ENCODE data around the gene TIAM2.

Gene TIAM2

GRCh38 chr6:155021680-155022079 lies 26.6 kb downstream of the TIAM2 start:
- Histone ChIP-seq H3K9ac (ENCODE audit: low read length in 5 of 5) (no peak overlapping the region), H3K4me3 (ENCODE audit: low read depth in 1 of 5, low read length in 5 of 5) (no peak overlapping the region), H3K27ac (ENCODE audit: low read depth, low read length) (no peak overlapping the region), H3K27me3 (ENCODE audit: control insufficient read depth in 5 of 5, insufficient read depth in 4 of 5, low read length in 5 of 5) (no peaks in the 10 kb centered on the region), H3K4me1 (ENCODE audit: control insufficient read depth in 5 of 5, insufficient read depth in 5 of 5, low read length in 5 of 5) (peaks cover 0 to 13% (median 0%) of the 10 kb centered on the region in 5 donors), H3K9me3 (ENCODE audit: control insufficient read depth in 5 of 5, low read length in 5 of 5) (no peaks in the 10 kb centered on the region), H3K36me3 (ENCODE audit: control insufficient read depth in 5 of 5, insufficient read depth in 5 of 5, low read length in 5 of 5) (no peaks in the 10 kb centered on the region)

GRCh38 chr6:155022721-155023120 lies 27.6 kb downstream of the TIAM2 start:
- H3K27ac ChIP-seq (ENCODE audit: low read depth, low read length): no peak overlapping the region
- H3K4me3 ChIP-seq (ENCODE audit: low read depth in 1 of 5, low read length in 5 of 5): no peak overlapping the region
- H3K36me3 ChIP-seq (ENCODE audit: control insufficient read depth in 5 of 5, insufficient read depth in 5 of 5, low read length in 5 of 5): no peaks in the 10 kb centered on the region
- H3K9ac ChIP-seq (ENCODE audit: low read length in 5 of 5): no peak overlapping the region
- H3K27me3 ChIP-seq (ENCODE audit: control insufficient read depth in 5 of 5, insufficient read depth in 4 of 5, low read length in 5 of 5): no peaks in the 10 kb centered on the region
- H3K4me1 ChIP-seq (ENCODE audit: control insufficient read depth in 5 of 5, insufficient read depth in 5 of 5, low read length in 5 of 5): peaks cover 0 to 14% (median 0%) of the 10 kb centered on the region in 5 donors
- no peaks in the 10 kb centered on the region for H3K9me3 ChIP-seq (ENCODE audit: control insufficient read depth in 5 of 5, low read length in 5 of 5)

GRCh38 chr6:155023717-155024116 lies 28.6 kb downstream of the TIAM2 start:
- H3K27ac ChIP-seq (ENCODE audit: low read depth, low read length): no peak overlapping the region
- H3K4me1 ChIP-seq (ENCODE audit: control insufficient read depth in 5 of 5, insufficient read depth in 5 of 5, low read length in 5 of 5): peaks cover 0 to 14% (median 0%) of the 10 kb centered on the region in 5 donors
- H3K27me3 ChIP-seq (ENCODE audit: control insufficient read depth in 5 of 5, insufficient read depth in 4 of 5, low read length in 5 of 5): no peaks in the 10 kb centered on the region
- H3K4me3 ChIP-seq (ENCODE audit: low read depth in 1 of 5, low read length in 5 of 5): no peak overlapping the region
- H3K36me3 ChIP-seq (ENCODE audit: control insufficient read depth in 5 of 5, insufficient read depth in 5 of 5, low read length in 5 of 5): no peaks in the 10 kb centered on the region
- no peaks in the 10 kb centered on the region for H3K9me3 ChIP-seq (ENCODE audit: control insufficient read depth in 5 of 5, low read length in 5 of 5)
- H3K9ac ChIP-seq (ENCODE audit: low read length in 5 of 5): no peak overlapping the region

- Histone ChIP-seq H3K9me3 (ENCODE audit: control insufficient read depth in 5 of 5, low read length in 5 of 5) (no peaks in the 10 kb centered on the region), H3K27ac (ENCODE audit: low read depth, low read length) (no peak overlapping the region), H3K4me1 (ENCODE audit: control insufficient read depth in 5 of 5, insufficient read depth in 5 of 5, low read length in 5 of 5) (peaks cover 0 to 14% (median 0%) of the 10 kb centered on the region in 5 donors)
Measured at GRCh38 chr6:155024391-155025027, 29.4 kb downstream of the TIAM2 start.

GRCh38 chr6:155026022-155026705 lies 31.0 kb downstream of the TIAM2 start:
- H3K27ac ChIP-seq (ENCODE audit: low read depth, low read length): no peak overlapping the region
- H3K4me1 ChIP-seq (ENCODE audit: control insufficient read depth in 5 of 5, insufficient read depth in 5 of 5, low read length in 5 of 5): peaks cover 0 to 14% (median 4%) of the 10 kb centered on the region in 5 donors

More at GRCh38 chr6:155024391-155025027, 29.4 kb downstream of the TIAM2 start:
- Histone ChIP-seq H3K27me3 (ENCODE audit: control insufficient read depth in 5 of 5, insufficient read depth in 4 of 5, low read length in 5 of 5) (no peaks in the 10 kb centered on the region), H3K36me3 (ENCODE audit: control insufficient read depth in 5 of 5, insufficient read depth in 5 of 5, low read length in 5 of 5) (no peaks in the 10 kb centered on the region), H3K4me3 (ENCODE audit: low read depth in 1 of 5, low read length in 5 of 5) (no peak overlapping the region), H3K9ac (ENCODE audit: low read length in 5 of 5) (no peak overlapping the region)

GRCh38 chr6:155026706-155027045 lies 31.6 kb downstream of the TIAM2 start:
- Histone ChIP-seq H3K4me3 (ENCODE audit: low read depth in 1 of 5, low read length in 5 of 5) (no peak overlapping the region), H3K27ac (ENCODE audit: low read depth, low read length) (no peak overlapping the region), H3K27me3 (ENCODE audit: control insufficient read depth in 5 of 5, insufficient read depth in 4 of 5, low read length in 5 of 5) (no peaks in the 10 kb centered on the region), H3K36me3 (ENCODE audit: control insufficient read depth in 5 of 5, insufficient read depth in 5 of 5, low read length in 5 of 5) (no peaks in the 10 kb centered on the region), H3K4me1 (ENCODE audit: control insufficient read depth in 5 of 5, insufficient read depth in 5 of 5, low read length in 5 of 5) (peaks cover 0 to 14% (median 4%) of the 10 kb centered on the region in 5 donors), H3K9ac (ENCODE audit: low read length in 5 of 5) (no peak overlapping the region), H3K9me3 (ENCODE audit: control insufficient read depth in 5 of 5, low read length in 5 of 5) (no peaks in the 10 kb centered on the region)

More at GRCh38 chr6:155026022-155026705, 31.0 kb downstream of the TIAM2 start:
- Histone ChIP-seq H3K9me3 (ENCODE audit: control insufficient read depth in 5 of 5, low read length in 5 of 5) (no peaks in the 10 kb centered on the region), H3K36me3 (ENCODE audit: control insufficient read depth in 5 of 5, insufficient read depth in 5 of 5, low read length in 5 of 5) (no peaks in the 10 kb centered on the region), H3K9ac (ENCODE audit: low read length in 5 of 5) (no peak overlapping the region), H3K4me3 (ENCODE audit: low read depth in 1 of 5, low read length in 5 of 5) (no peak overlapping the region), H3K27me3 (ENCODE audit: control insufficient read depth in 5 of 5, insufficient read depth in 4 of 5, low read length in 5 of 5) (no peaks in the 10 kb centered on the region)

GRCh38 chr6:155030148-155030720 lies 35.1 kb downstream of the TIAM2 start:
- Histone ChIP-seq H3K27ac (ENCODE audit: low read depth, low read length) (no peak overlapping the region), H3K9ac (ENCODE audit: low read length in 5 of 5) (no peak overlapping the region), H3K36me3 (ENCODE audit: control insufficient read depth in 5 of 5, insufficient read depth in 5 of 5, low read length in 5 of 5) (no peaks in the 10 kb centered on the region), H3K9me3 (ENCODE audit: control insufficient read depth in 5 of 5, low read length in 5 of 5) (peaks cover 0 to 3% (median 0%) of the 10 kb centered on the region in 5 donors), H3K4me3 (ENCODE audit: low read depth in 1 of 5, low read length in 5 of 5) (no peak overlapping the region), H3K4me1 (ENCODE audit: control insufficient read depth in 5 of 5, insufficient read depth in 5 of 5, low read length in 5 of 5) (peaks cover 0 to 5% (median 0%) of the 10 kb centered on the region in 5 donors), H3K27me3 (ENCODE audit: control insufficient read depth in 5 of 5, insufficient read depth in 4 of 5, low read length in 5 of 5) (no peaks in the 10 kb centered on the region)

GRCh38 chr6:155031091-155031490 lies 36.0 kb downstream of the TIAM2 start:
- no peaks in the 10 kb centered on the region for H3K36me3 ChIP-seq (ENCODE audit: control insufficient read depth in 5 of 5, insufficient read depth in 5 of 5, low read length in 5 of 5)
- no peak overlapping the region for H3K27ac ChIP-seq (ENCODE audit: low read depth, low read length)
- H3K9me3 ChIP-seq (ENCODE audit: control insufficient read depth in 5 of 5, low read length in 5 of 5): peaks cover 0 to 3% (median 0%) of the 10 kb centered on the region in 5 donors
- H3K9ac ChIP-seq (ENCODE audit: low read length in 5 of 5): no peak overlapping the region
- no peak overlapping the region for H3K4me3 ChIP-seq (ENCODE audit: low read depth in 1 of 5, low read length in 5 of 5)
- H3K4me1 ChIP-seq (ENCODE audit: control insufficient read depth in 5 of 5, insufficient read depth in 5 of 5, low read length in 5 of 5): peaks cover 0 to 5% (median 0%) of the 10 kb centered on the region in 5 donors
- H3K27me3 ChIP-seq (ENCODE audit: control insufficient read depth in 5 of 5, insufficient read depth in 4 of 5, low read length in 5 of 5): no peaks in the 10 kb centered on the region

GRCh38 chr6:155033021-155033791 lies 38.1 kb downstream of the TIAM2 start:
- H3K27me3 ChIP-seq (ENCODE audit: control insufficient read depth in 5 of 5, insufficient read depth in 4 of 5, low read length in 5 of 5): no peaks in the 10 kb centered on the region
- no peak overlapping the region for H3K4me3 ChIP-seq (ENCODE audit: low read depth in 1 of 5, low read length in 5 of 5)
- H3K4me1 ChIP-seq (ENCODE audit: control insufficient read depth in 5 of 5, insufficient read depth in 5 of 5, low read length in 5 of 5): peaks cover 0 to 6% (median 4%) of the 10 kb centered on the region in 5 donors
- H3K27ac ChIP-seq (ENCODE audit: low read depth, low read length): no peak overlapping the region
- H3K36me3 ChIP-seq (ENCODE audit: control insufficient read depth in 5 of 5, insufficient read depth in 5 of 5, low read length in 5 of 5): no peaks in the 10 kb centered on the region
- no peak overlapping the region for H3K9ac ChIP-seq (ENCODE audit: low read length in 5 of 5)
- H3K9me3 ChIP-seq (ENCODE audit: control insufficient read depth in 5 of 5, low read length in 5 of 5): peaks cover 0 to 3% (median 0%) of the 10 kb centered on the region in 5 donors

Measured in subcutaneous abdominal adipose tissue (tissue), 5 donors.